Activated gamma-delta T cell treated with anti-CD3 and anti-CD28 coated beads, Interleukin-2, amount 50 U/mL, for 16 hours (primary cell): ENCODE results near the gene TAF4B.
"Not testable (repeated sequence)": the region's sequence is repeated elsewhere in the genome, so short reads cannot be mapped to it uniquely, and the experiment has no call there.

Source experiments
- DNase-seq: peaks from one replicate; pipeline ENCODE4 v3.0.0-alpha.2; 2020; ENCODE audit warnings: low read depth

Gene TAF4B, protein sequence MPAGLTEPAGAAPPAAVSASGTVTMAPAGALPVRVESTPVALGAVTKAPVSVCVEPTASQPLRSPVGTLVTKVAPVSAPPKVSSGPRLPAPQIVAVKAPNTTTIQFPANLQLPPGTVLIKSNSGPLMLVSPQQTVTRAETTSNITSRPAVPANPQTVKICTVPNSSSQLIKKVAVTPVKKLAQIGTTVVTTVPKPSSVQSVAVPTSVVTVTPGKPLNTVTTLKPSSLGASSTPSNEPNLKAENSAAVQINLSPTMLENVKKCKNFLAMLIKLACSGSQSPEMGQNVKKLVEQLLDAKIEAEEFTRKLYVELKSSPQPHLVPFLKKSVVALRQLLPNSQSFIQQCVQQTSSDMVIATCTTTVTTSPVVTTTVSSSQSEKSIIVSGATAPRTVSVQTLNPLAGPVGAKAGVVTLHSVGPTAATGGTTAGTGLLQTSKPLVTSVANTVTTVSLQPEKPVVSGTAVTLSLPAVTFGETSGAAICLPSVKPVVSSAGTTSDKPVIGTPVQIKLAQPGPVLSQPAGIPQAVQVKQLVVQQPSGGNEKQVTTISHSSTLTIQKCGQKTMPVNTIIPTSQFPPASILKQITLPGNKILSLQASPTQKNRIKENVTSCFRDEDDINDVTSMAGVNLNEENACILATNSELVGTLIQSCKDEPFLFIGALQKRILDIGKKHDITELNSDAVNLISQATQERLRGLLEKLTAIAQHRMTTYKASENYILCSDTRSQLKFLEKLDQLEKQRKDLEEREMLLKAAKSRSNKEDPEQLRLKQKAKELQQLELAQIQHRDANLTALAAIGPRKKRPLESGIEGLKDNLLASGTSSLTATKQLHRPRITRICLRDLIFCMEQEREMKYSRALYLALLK

DNA sequence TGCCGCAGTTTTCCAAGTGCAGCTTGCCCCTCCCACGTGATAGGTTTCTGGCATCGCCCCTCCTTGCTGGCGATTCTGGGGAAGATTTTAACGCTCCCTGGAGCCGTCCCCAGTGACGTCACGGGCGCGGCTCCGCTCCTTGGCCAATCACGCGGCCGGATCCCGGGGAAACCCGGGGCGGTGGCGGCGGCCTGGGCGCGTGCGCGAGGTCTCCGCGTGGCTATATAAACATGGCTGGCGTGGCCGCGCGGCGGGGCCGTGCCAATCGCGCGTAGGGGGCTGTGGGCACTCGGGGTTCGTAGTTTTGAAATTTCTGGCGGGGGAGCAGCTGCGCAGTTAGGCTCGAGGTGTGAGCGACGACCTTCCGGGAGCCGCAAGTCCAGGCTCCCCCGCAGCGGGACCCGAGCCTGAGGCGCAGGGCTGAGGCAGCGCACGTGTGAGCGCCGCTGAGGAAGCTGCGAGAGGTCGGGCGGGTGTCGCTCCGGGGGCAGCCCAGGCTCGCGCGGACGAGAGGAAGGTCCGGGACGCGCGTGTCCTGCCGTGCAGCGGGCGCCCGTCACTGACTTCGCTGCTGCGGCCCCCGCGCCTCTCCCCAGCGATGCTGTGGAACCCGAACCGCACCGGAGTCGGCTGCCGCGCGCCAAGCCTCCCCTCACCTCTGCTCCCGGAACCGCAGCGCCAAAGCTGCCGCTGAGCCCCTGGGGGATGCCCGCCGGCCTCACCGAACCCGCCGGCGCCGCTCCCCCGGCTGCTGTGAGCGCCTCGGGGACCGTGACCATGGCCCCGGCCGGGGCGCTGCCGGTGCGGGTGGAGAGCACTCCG is at the start of gene TAF4B:
Gene TAF4B, plus strand, starts transcription at position 217 of the 822 bp plus-strand sequence. Its CDS starts 489 bp downstream, at position 706.
- peak; percentile 87 for DNase-seq

- no peak for DNase-seq
These were observed 44.9 kb upstream of the TAF4B start for GRCh38 chr18:26181343-26181826.

DNA sequence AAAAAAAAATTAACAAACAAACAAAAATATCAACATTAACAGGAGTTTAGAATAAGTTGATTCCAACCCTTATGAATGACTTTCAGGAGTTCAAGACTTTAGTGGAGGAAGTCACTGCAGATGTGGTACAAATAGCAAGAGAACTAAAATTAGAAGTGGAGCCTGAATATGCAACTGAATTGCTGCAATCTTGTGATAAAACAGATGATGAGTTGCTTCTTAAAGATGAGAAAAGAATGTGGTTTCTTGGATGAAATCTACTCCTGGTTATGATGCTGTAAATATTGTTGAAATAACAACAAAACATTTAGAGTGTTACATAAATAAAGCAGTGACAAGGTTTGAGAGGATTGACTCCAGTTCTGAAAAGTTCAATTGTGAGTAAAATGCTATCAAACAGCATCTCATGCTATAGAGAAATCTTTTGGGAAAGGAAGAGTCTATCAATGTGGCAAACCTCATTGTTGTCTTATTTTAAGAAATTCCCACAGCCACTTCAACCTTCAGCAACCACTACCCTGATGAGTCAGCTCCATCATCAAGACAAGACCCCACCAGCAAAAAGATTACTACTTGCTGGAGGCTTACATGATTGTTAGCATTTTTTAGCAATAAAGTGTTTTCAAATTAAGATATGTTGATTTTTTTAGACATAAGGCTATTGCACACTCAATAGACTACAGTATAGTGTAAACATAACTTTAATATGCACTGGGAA is 42.7 kb upstream of the TAF4B start:
- no peak for DNase-seq

DNA sequence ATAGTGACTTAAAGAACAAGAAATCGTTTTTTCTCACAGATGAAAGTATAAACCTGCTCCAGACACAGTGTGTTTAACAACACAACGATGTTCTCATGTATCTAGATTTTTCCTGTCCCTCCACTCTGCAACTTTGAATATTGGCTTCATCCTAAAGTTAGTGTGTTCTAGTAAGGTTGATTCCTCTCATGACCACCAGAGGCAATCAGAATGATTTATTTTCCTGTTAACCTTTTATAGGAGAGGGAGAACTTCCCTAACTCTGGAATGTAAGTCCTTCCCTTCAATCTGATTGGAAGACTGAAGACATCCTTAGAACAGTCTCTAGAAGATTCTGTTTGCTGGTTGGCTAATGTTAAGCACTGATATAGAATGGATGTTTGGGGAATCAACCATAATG is 41.0 kb upstream of the TAF4B start:
- DNase-seq: no peak

DNA sequence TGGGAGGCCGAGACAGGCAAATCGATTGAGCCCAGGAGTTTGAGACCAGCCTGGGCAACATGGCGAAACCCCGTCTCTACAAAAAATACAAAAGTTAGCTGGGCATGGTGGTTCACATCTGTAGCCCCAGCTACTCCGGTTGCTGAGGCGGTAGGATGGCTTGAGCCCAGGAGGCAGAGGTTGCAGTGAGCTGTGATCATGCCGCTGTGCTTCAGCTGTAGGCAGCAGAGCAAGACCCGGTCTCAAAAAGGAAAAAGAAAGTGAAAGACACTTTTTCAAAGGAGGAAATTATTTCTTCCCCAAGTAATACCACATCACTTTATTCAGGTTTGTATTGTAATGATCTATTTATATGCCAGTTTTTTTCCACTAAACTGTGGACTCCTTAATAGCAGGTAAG is 35.7 kb upstream of the TAF4B start:
- DNase-seq: no peak

DNA sequence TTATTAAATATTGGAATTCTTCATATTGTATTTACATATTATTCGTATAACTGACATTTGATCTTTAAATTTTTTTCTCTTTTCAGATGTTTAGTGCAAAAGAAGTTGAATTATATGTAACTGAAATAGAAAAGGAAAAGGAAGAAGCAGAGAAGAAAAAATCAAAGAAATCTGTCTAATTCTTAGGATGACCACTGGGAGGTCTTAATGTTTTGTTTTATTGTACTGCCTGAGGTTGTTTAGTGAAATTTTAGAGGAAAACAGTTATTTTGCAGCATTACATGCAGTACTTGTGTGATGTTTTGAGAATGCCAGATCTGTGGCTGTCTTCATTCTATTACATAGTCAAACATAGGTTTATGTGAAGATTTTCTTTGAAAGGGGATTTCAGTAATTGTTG is 34.0 kb upstream of the TAF4B start:
- no peak for DNase-seq

DNA sequence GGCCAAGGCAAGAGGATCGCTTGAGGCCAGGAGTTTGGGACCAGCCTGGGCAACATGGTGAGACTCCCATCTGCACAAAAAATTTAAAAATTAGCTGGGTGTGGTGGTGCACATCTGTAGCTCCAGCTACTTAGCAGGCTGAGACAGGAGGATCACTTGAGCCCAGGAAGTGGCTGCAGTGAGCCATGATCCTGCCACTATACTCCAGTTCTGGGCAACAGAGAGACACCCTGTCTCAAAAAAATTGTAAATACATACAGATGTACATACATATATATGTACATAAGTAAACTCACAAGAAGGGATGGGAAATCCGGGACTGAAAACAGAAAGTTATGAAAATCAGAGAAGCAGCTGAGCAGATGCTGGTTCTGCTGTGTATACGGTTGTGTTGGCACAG is 29.6 kb upstream of the TAF4B start:
- no peak for DNase-seq

GRCh38 chr18:26202001-26202400 is 24.2 kb upstream of the TAF4B start:
- not testable (repeated sequence) for DNase-seq

DNA sequence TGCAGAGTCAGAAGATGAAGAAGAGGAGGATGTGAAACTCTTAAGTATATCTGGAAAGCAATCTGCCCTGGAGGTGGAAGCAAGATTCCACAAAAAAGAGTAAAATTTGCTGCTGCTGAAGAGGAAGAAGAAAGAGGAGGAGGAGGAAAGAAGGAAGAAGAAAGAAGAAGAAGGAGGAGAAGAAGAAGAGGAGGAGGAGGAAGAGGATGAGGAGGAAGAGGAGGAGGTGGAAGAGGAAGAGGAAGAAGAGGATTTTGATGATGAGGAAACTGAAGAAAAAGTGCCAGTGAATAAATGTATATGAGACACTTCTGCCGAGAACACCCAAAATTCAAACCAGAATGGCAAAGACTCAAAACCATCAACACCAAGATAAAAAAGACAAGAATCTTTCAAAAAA is 20.9 kb upstream of the TAF4B start:
- no peak for DNase-seq

- DNase-seq: no peak
These were observed 19.8 kb upstream of the TAF4B start for GRCh38 chr18:26206488-26206887.

GRCh38 chr18:26207937-26208336 is 18.3 kb upstream of the TAF4B start:
- no peak for DNase-seq

- no peak for DNase-seq
These were observed 17.3 kb upstream of the TAF4B start for GRCh38 chr18:26208977-26209376.

DNA sequence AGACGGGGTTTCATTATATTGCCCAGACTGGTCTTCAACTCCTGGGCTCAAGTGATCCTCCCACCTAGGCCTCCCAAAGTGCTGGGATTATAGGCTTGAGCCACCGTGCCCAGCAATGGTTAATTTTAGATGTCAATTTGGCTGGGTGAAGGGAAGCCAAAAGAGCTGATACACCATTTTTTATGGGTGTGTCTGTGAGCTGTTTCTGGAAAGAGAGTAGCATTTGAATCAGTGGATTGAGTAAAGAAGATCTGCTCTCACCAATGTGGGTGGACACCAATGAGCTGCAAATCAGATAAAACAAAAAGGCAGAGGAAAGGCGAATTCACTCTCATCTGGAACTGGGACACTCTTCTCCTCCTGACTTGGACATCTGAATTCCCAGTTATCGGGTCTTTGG is 16.1 kb upstream of the TAF4B start:
- DNase-seq: no peak

DNA sequence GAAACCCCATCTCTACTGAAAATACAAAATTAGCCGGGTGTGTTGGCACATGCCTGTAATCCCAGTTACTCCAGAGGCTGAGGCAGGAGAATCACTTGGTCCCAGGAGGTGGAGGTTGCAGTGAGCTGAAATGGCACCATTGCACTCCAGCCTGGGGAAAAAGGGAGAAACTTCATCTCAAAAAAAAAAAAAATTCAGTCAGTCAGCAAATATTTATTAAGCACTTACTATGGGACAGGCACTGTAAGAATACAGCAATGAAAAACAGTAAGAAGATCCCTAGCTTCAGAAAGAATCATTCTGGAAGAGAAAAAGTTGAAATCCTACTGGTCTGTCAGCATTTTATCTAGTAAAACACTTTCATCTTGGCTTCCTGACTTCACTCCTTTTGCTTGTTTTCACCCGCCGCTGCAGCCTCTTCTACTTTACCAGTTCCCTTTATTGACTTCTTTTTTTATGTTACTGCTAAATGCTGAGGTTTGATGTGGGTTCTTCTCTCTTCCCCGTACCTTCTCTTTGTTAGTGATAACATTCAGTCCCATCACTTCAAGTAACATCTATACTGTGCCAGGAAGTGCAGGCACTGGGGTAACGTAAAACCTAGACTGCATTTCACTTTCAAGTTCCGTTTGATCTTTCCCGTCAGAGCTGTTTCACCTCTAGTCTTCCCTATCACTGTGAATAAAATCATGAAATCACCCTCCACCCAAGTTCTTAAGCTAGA is 10.8 kb upstream of the TAF4B start:
- DNase-seq: no peak

GRCh38 chr18:26225022-26225693 is 1.1 kb upstream of the TAF4B start:
- no peak for DNase-seq

DNA sequence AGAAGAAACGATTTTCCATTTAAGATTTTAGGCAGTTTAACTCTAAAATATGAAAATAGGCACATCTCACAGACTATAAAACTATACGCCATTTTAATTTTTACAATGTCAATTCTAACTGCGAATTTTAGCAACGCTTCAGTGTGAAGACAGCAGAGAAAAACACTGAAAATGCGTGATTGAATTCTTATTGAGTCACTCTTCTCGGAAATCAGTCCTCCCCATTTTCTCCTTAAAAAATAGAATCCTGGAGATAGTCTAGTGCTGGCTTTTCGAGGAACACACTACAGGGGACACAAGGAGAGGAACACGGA is 373 bp upstream of the TAF4B start:
- no peak for DNase-seq

GRCh38 chr18:26227051-26227670 is 916 bp downstream of the TAF4B start:
- no peak for DNase-seq

DNA sequence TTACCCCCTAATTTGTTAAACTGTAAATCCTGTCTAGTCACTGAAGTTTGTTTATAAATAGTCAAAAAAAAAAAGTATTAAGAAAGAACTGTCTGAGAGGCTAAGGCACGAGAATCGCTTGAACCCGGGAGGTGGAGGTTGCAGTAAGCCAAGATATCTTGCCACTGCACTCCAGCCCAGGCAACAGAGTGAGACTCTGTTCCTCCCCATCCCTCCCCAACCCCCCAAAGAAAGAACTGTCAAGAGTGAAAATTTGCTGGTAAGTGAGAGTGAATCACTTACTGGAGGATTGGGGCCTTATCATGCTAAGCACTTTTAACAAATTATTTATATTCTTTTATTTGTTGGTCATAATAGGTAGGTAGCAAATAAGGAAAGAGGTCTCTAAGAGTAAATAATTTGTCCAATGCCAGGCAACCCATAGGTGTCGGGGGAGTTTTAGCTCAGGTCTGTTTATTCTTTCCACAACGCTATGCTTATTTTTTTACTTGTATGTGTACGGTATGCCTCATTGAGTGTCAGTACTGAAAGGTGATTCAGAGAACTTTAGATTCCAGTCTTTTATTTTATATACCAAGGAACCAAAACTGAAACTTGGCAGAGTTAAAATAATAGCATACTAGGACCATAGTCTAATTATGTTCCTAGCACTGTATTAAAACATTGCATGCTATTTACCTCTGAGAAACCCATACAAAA is 2.5 kb downstream of the TAF4B start:
- no peak for DNase-seq

DNA sequence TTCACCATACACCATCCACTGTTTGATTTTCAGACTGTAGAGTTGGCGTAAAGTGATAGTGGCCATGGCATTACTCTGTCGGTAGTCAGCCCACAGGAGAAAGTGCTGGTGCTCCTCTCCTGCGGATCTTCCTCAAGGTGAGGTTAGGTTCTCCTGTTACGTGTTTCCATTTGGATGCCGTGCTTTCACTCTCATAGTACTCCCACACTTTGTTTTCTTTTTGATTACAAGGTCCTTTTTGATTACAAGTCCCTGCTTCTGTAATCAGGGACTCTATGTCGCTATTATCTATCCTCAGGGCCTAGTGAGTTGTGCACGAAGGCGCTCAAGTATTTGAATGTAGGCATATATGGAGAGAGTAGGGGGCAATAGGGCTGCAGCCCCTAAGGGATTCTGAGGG is 4.3 kb downstream of the TAF4B start:
- DNase-seq: no peak
